HG02642 (cell line): ENCODE data around the gene ETV6.
A peak's percentile ranks its signal among the peaks of the same experiment; 100 is the strongest.

Experiments used
- ATAC-seq: cut with Tn5 transposase; IDR thresholded peaks from one replicate; pipeline ENCODE4 v1.9.1; 2021; ENCODE audit warnings: mild to moderate bottlenecking; ENCODE audit not compliant: unreplicated experiment, poor library complexity

ETV6 gene

GRCh38 chr12:11641522-11641921 lies 8.0 kb upstream of the ETV6 start:
- ATAC-seq = no peak

- no peak for ATAC-seq
These were observed 6.7 kb upstream of the ETV6 start for GRCh38 chr12:11642785-11643184.

- ATAC-seq = no peak
These were observed 4.1 kb upstream of the ETV6 start for GRCh38 chr12:11645391-11645790.

GRCh38 chr12:11648514-11649412 lies 711 bp upstream of the ETV6 start:
- peak; percentile 33 for ATAC-seq

GRCh38 chr12:11650286-11651281 lies 1.1 kb downstream of the ETV6 start:
- ATAC-seq = no peak

GRCh38 chr12:11651381-11651780 lies 1.9 kb downstream of the ETV6 start:
- ATAC-seq = no peak

GRCh38 chr12:11651785-11652184 lies 2.3 kb downstream of the ETV6 start:
- no peak for ATAC-seq

- peak; percentile 18 for ATAC-seq
These were observed 3.0 kb downstream of the ETV6 start for GRCh38 chr12:11652351-11653040.

GRCh38 chr12:11653215-11653753 lies 3.8 kb downstream of the ETV6 start:
- peak; percentile 21 for ATAC-seq

GRCh38 chr12:11654338-11654737 lies 4.9 kb downstream of the ETV6 start:
- ATAC-seq = no peak

GRCh38 chr12:11654802-11655201 lies 5.3 kb downstream of the ETV6 start:
- no peak for ATAC-seq

- no peak for ATAC-seq
These were observed 6.4 kb downstream of the ETV6 start for GRCh38 chr12:11655842-11656241.

- ATAC-seq = no peak
These were observed 7.1 kb downstream of the ETV6 start for GRCh38 chr12:11656550-11656949.

- ATAC-seq = no peak
These were observed 8.0 kb downstream of the ETV6 start for GRCh38 chr12:11657511-11657910.

- ATAC-seq = no peak
These were observed 9.3 kb downstream of the ETV6 start for GRCh38 chr12:11658791-11659190.

- ATAC-seq = no peak
These were observed 11.2 kb downstream of the ETV6 start for GRCh38 chr12:11660624-11661023.

GRCh38 chr12:11661491-11662089 lies 12.1 kb downstream of the ETV6 start:
- no peak for ATAC-seq

- ATAC-seq = no peak
These were observed 12.9 kb downstream of the ETV6 start for GRCh38 chr12:11662369-11662768.

- ATAC-seq = no peak
These were observed 13.7 kb downstream of the ETV6 start for GRCh38 chr12:11663130-11663529.

GRCh38 chr12:11664101-11664500 lies 14.6 kb downstream of the ETV6 start:
- no peak for ATAC-seq
